ENCODE results near the gene NR3C1. TPM values are rescaled to one million over a fixed set of nuclear protein-coding genes. Genes with fewer than 3 reads are reported as not detected.

NR3C1 gene
- total RNA-seq, 2 donors from 2014 or later = 30.3 to 38.9 TPM

DNA sequence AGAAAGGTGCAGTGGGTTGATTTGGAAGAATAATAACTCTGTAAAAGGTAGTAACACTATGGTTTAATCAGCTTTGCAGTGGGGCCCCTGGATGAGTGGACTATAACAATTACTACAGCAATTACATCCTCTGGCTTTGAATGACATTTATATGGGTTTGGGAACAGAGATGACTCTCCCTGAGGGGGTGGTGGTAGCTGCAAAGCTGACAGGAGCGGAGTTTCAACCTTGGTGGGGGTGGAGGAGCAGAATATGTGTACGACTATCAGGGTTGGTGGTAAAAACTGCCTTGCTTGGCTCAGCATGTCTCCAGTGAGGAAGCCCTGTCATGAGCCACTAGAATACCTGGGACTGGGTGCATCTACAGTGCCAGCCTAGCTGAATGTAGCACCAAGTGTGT lies 28.3 kb upstream of the NR3C1 start:
- DNase-seq (ENCODE audit: low spot score) = no peak
- H3K4me1 ChIP-seq = no peaks in the 10 kb centered on the region
- no peak overlapping the region for H3K4me3 ChIP-seq
- TF ChIP-seq, protein P1, sequence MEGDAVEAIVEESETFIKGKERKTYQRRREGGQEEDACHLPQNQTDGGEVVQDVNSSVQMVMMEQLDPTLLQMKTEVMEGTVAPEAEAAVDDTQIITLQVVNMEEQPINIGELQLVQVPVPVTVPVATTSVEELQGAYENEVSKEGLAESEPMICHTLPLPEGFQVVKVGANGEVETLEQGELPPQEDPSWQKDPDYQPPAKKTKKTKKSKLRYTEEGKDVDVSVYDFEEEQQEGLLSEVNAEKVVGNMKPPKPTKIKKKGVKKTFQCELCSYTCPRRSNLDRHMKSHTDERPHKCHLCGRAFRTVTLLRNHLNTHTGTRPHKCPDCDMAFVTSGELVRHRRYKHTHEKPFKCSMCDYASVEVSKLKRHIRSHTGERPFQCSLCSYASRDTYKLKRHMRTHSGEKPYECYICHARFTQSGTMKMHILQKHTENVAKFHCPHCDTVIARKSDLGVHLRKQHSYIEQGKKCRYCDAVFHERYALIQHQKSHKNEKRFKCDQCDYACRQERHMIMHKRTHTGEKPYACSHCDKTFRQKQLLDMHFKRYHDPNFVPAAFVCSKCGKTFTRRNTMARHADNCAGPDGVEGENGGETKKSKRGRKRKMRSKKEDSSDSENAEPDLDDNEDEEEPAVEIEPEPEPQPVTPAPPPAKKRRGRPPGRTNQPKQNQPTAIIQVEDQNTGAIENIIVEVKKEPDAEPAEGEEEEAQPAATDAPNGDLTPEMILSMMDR (IDR thresholded peaks at IDR 0.05) = no peak
- no peaks in the 10 kb centered on the region for H3K9me3 ChIP-seq
- H3K36me3 ChIP-seq = no peaks in the 10 kb centered on the region
- no peaks in the 10 kb centered on the region for H3K27me3 ChIP-seq
- H3K27ac ChIP-seq = no peak overlapping the region

DNA sequence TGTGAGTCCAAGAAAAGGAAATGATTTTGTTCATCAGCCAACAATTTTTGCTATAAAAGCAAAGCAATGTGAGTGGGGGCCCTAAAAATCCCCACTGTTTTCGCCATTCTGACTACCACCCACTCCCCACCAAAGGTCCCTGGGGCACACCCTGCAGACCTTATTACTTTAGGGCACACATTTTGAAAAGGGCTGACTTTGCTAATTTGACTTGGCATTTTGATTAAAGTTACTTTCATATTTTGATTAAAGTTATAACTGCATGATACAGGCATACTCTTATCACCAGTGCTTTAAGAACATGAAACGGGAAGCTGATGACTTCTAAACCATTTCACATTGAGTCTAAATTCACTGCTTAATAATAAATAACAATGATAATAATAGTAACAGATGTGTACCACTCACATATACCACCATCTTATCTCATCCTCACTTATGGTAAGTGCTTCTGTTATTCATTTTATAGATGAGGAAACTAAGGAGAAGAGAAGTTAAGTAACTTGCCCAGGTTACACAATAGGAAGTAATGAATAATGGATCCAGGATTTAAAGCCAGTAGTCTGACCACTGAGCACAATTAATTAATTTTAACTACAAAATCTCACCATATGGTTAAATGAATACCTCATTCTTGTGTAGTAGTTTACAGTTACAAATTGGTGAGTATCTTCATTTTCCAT lies 25.4 kb upstream of the NR3C1 start:
- Histone ChIP-seq H3K27me3 (no peaks in the 10 kb centered on the region), H3K4me1 (no peaks in the 10 kb centered on the region), H3K4me3 (no peak overlapping the region), H3K9me3 (no peaks in the 10 kb centered on the region), H3K36me3 (no peaks in the 10 kb centered on the region), H3K27ac (no peak overlapping the region)
- DNase-seq (ENCODE audit: low spot score) = no peak
- TF ChIP-seq, protein P1 (IDR thresholded peaks at IDR 0.05) = no peak

DNA sequence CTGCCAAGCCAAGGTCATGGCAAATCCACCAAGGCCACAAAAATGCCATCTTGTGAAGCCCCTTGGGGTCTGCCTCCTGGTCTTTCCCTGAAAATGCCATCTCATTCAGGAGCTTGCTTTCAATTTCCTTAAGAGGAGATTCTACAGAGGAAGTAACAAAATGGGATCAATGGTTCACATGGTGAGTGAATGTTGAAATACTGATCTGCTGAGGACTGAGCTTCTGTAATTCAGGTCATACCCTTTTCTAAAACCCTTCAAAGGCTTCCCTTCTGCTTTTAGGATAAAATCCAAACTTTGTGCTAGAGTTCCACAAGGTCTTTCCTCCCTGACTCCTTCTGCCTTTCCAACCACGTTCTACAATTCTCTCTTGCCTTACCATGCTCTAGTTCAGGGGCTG lies 24.7 kb upstream of the NR3C1 start:
- TF ChIP-seq, protein P1 (IDR thresholded peaks at IDR 0.05) = no peak
- Histone ChIP-seq H3K36me3 (no peaks in the 10 kb centered on the region), H3K4me1 (no peaks in the 10 kb centered on the region), H3K27me3 (no peaks in the 10 kb centered on the region), H3K4me3 (no peak overlapping the region), H3K9me3 (no peaks in the 10 kb centered on the region), H3K27ac (no peak overlapping the region)
- no peak for DNase-seq (ENCODE audit: low spot score)

DNA sequence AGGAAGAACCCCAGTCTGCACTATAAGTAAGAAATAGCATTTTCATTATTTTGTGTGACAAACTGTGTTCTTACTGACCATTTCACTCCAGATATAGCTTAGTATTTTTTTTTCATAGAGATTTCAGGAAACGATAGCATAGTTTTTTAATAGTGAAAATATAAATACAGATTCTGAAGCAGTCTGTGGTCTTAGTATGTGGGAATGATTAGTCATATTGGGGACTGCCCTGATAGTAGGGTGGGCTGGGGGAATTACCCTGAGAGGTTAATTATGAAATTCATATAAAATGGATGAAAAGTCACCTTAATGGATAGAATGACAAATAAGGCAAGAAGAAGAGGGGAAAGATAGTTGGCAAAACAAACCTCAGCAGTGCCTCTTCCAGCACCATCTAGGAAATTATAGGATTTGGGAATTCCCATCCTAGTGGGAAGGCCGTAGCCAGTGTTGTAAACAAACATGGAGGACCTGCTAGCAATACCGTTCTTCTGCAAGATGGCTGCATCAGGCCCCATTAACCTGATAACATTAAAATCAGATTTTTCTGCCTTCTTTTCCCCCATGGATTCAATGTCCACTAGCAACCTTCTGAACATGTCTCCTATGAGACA lies 23.7 kb upstream of the NR3C1 start:
- TF ChIP-seq, protein P1 (IDR thresholded peaks at IDR 0.05) = no peak
- Histone ChIP-seq H3K27ac (no peak overlapping the region), H3K4me3 (no peak overlapping the region), H3K27me3 (no peaks in the 10 kb centered on the region), H3K9me3 (no peaks in the 10 kb centered on the region), H3K36me3 (no peaks in the 10 kb centered on the region), H3K4me1 (no peaks in the 10 kb centered on the region)
- DNase-seq (ENCODE audit: low spot score) = no peak

DNA sequence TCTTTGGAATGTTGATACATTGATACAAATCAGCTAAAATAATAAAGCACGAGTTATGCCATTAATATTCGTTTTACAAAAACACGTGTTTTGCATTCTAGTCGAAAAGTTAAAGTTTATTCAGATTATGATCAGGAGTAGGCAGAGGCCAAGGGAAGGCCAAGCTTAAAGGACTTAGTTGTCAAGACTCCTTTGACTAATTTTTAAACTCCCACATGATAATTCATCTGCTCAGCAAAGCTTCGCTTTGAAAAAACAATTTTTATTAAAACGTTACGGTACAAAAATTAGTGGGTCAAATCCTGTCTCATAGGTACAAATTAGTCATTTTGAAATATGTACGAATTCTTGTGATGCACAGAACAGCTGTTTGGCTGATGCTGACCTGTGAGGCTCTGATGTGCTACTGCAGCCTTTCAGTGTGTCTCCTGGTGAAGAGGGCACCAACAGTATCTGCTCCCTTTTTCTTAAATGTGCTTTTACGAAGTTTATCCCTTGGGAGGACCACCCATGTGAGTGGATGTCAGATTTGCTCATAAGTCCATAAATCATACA lies 23.0 kb upstream of the NR3C1 start:
- H3K36me3 ChIP-seq = no peaks in the 10 kb centered on the region
- H3K4me3 ChIP-seq = no peak overlapping the region
- no peaks in the 10 kb centered on the region for H3K9me3 ChIP-seq
- TF ChIP-seq, protein P1 (IDR thresholded peaks at IDR 0.05) = no peak
- H3K4me1 ChIP-seq = no peaks in the 10 kb centered on the region
- no peak overlapping the region for H3K27ac ChIP-seq
- DNase-seq (ENCODE audit: low spot score) = no peak
- H3K27me3 ChIP-seq = no peaks in the 10 kb centered on the region
